Neural progenitor cell (in vitro differentiated cells): ENCODE results near the gene TNRC6C. TPM values are rescaled to one million over a fixed set of nuclear protein-coding genes. Genes with fewer than 3 reads are reported as not detected.
A peak's percentile ranks its signal among the peaks of the same experiment; 100 is the strongest.

Experiments
- DNase-seq: peaks from one replicate; pipeline ENCODE4 v3.0.0-alpha.2; 2016; ENCODE audit warnings: low spot score
- H2AFZ ChIP-seq: fragments of 200-600 bp; sonication (generic); replicated peaks from 2 replicates; pipeline ENCODE4 v1.6.1; 2016; ENCODE audit warnings: antibody characterized with exemption
- H3F3A ChIP-seq: fragments of 200-600 bp; sonication (generic); 2 replicates; pipeline ENCODE4 v1.6.1; 2016; ENCODE audit warnings: antibody characterized with exemption, low read depth
- H3K27ac ChIP-seq: fragments of 200-600 bp; sonication (generic); 2 replicates; pipeline ENCODE4 v1.5.1; 2016; ENCODE audit warnings: mild to moderate bottlenecking
- H3K27me3 ChIP-seq: fragments of 200-600 bp; sonication (generic); 2 replicates; pipeline ENCODE4 v1.6.1; 2016; ENCODE audit warnings: mild to moderate bottlenecking, moderate library complexity
- H3K36me3 ChIP-seq: fragments of 200-600 bp; sonication (generic); 2 replicates; pipeline ENCODE4 v1.5.1; 2016
- H3K4me1 ChIP-seq: fragments of 200-600 bp; sonication (generic); 2 replicates; pipeline ENCODE4 v1.6.1; 2016; ENCODE audit warnings: mixed run types
- H3K4me2 ChIP-seq: fragments of 200-600 bp; sonication (generic); 2 replicates; pipeline ENCODE4 v1.6.1; 2016
- H3K4me3 ChIP-seq: fragments of 200-600 bp; sonication (generic); 2 replicates; pipeline ENCODE4 v1.5.1; 2016
- H3K79me2 ChIP-seq: fragments of 200-600 bp; sonication (generic); 2 replicates; pipeline ENCODE4 v1.6.1; 2016; ENCODE audit warnings: low read depth
- H3K9ac ChIP-seq: fragments of 200-600 bp; sonication (generic); 2 replicates; pipeline ENCODE4 v1.6.1; 2016
- H3K9me3 ChIP-seq: fragments of 200-600 bp; sonication (generic); 2 replicates; pipeline ENCODE4 v1.5.1; 2016; ENCODE audit warnings: low read depth
- H4K20me1 ChIP-seq: fragments of 200-600 bp; sonication (generic); 2 replicates; pipeline ENCODE4 v1.6.1; 2016; ENCODE audit warnings: low read depth
- H3K27ac Mint-ChIP-seq: 3 replicates; pipeline ENCODE4 v1.8.0; 2021; ENCODE audit warnings: mixed read lengths
- H3K27me3 Mint-ChIP-seq: 2 replicates; pipeline ENCODE4 v1.8.0; 2022; ENCODE audit warnings: low read depth, mild to moderate bottlenecking, inconsistent platforms, moderate library complexity, mixed read lengths; ENCODE audit not compliant: insufficient read depth
- H3K36me3 Mint-ChIP-seq: 3 replicates; pipeline ENCODE4 v1.8.0; 2021; ENCODE audit warnings: mixed read lengths
- H3K4me1 Mint-ChIP-seq: 3 replicates; pipeline ENCODE4 v1.8.0; 2021; ENCODE audit warnings: mixed read lengths
- H3K4me3 Mint-ChIP-seq: 3 replicates; pipeline ENCODE4 v1.8.0; 2021; ENCODE audit warnings: mild to moderate bottlenecking, moderate library complexity, mixed read lengths
- H3K9me3 Mint-ChIP-seq: 3 replicates; pipeline ENCODE4 v1.8.0; 2020; ENCODE audit warnings: mixed read lengths
- EZH2 ChIP-seq: fragments of 200-600 bp; sonication (generic); IDR thresholded peaks from 2 replicates; pipeline ENCODE4 v1.6.1; 2017; ENCODE audit warnings: antibody characterized with exemption, mild to moderate bottlenecking, moderate library complexity
- EZH2phosphoT487 ChIP-seq: fragments of 200-600 bp; sonication (generic); IDR thresholded peaks from 2 replicates; pipeline ENCODE4 v1.6.1; 2017; ENCODE audit warnings: antibody characterized with exemption
- total RNA-seq: library from RNA; depleted of rRNA; stranded (reverse); fragments of >200 nt; gene quantifications from 2 replicates; pipeline ENCODE4 v1.2.3, GENCODE V29; 2015; ENCODE audit warnings: low replicate concordance
- TF ChIP-seq, protein P1 (sequence below): fragments of 200-600 bp; sonication (generic); IDR thresholded peaks from 2 replicates; pipeline ENCODE4 v1.5.1; 2017; ENCODE audit warnings: antibody characterized with exemption, mild to moderate bottlenecking

The TNRC6C gene
- total RNA-seq, 1 donor from 2014 or later = 14.9 TPM

GRCh38 chr17:77958716-77959125 lies 218 bp downstream of the TNRC6C start:
- H3K9me3 ChIP-seq = no peaks in the 10 kb centered on the region
- no peak overlapping the region for H3K27ac Mint-ChIP-seq
- H2AFZ ChIP-seq = no peak overlapping the region
- H3K9ac ChIP-seq = no peak overlapping the region
- no peaks in the 10 kb centered on the region for H3K36me3 ChIP-seq
- TF ChIP-seq EZH2 (no peak), EZH2phosphoT487 (no peak)
- TF ChIP-seq, protein P1, sequence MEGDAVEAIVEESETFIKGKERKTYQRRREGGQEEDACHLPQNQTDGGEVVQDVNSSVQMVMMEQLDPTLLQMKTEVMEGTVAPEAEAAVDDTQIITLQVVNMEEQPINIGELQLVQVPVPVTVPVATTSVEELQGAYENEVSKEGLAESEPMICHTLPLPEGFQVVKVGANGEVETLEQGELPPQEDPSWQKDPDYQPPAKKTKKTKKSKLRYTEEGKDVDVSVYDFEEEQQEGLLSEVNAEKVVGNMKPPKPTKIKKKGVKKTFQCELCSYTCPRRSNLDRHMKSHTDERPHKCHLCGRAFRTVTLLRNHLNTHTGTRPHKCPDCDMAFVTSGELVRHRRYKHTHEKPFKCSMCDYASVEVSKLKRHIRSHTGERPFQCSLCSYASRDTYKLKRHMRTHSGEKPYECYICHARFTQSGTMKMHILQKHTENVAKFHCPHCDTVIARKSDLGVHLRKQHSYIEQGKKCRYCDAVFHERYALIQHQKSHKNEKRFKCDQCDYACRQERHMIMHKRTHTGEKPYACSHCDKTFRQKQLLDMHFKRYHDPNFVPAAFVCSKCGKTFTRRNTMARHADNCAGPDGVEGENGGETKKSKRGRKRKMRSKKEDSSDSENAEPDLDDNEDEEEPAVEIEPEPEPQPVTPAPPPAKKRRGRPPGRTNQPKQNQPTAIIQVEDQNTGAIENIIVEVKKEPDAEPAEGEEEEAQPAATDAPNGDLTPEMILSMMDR = no peak
- peaks cover 35% of the 10 kb centered on the region for H3K4me1 Mint-ChIP-seq
- peaks cover 16% of the 10 kb centered on the region for H3K27me3 Mint-ChIP-seq
- peaks cover 27% of the 10 kb centered on the region for H3K4me1 ChIP-seq
- H3K79me2 ChIP-seq = peaks cover 46% of the 10 kb centered on the region
- H3K27ac ChIP-seq = no peak overlapping the region
- H3K36me3 Mint-ChIP-seq = no peaks in the 10 kb centered on the region
- no peaks in the 10 kb centered on the region for H3K9me3 Mint-ChIP-seq
- H3K4me2 ChIP-seq = no peak overlapping the region
- peaks cover 40% of the 10 kb centered on the region for H4K20me1 ChIP-seq
- H3F3A ChIP-seq = peaks cover 10% of the 10 kb centered on the region
- H3K4me3 ChIP-seq = peak overlapping the region; percentile 75
- DNase-seq = no peak
- peak overlapping the region; percentile 93 for H3K4me3 Mint-ChIP-seq
- H3K27me3 ChIP-seq = peaks cover 43% of the 10 kb centered on the region

- H3K9ac ChIP-seq = peak overlapping the region; percentile 42
- no peak for TF ChIP-seq EZH2phosphoT487
- TF ChIP-seq EZH2 = no peak
- TF ChIP-seq, protein P1 = no peak
- H2AFZ ChIP-seq = no peak overlapping the region
- H3K27me3 Mint-ChIP-seq = peaks cover 14% of the 10 kb centered on the region
- H3K27ac ChIP-seq = no peak overlapping the region
- peaks cover 10% of the 10 kb centered on the region for H3F3A ChIP-seq
- peak overlapping the region; percentile 91 for H3K4me2 ChIP-seq
- H3K4me1 Mint-ChIP-seq = peaks cover 40% of the 10 kb centered on the region
- H4K20me1 ChIP-seq = peaks cover 46% of the 10 kb centered on the region
- peak overlapping the region; percentile 93 for H3K4me3 ChIP-seq
- DNase-seq = peak; percentile 63
- H3K27me3 ChIP-seq = peaks cover 42% of the 10 kb centered on the region
- peak overlapping the region; percentile 98 for H3K4me3 Mint-ChIP-seq
- H3K36me3 Mint-ChIP-seq = no peaks in the 10 kb centered on the region
- no peaks in the 10 kb centered on the region for H3K9me3 ChIP-seq
- H3K27ac Mint-ChIP-seq = peak overlapping the region; percentile 44
- H3K4me1 ChIP-seq = peaks cover 33% of the 10 kb centered on the region
- no peaks in the 10 kb centered on the region for H3K9me3 Mint-ChIP-seq
- H3K79me2 ChIP-seq = peaks cover 52% of the 10 kb centered on the region
- no peaks in the 10 kb centered on the region for H3K36me3 ChIP-seq
Measured at GRCh38 chr17:77959126-77959925, 823 bp downstream of the TNRC6C start.

GRCh38 chr17:77959926-77960521 lies 1.5 kb downstream of the TNRC6C start:
- H3F3A ChIP-seq = peaks cover 10% of the 10 kb centered on the region
- peaks cover 53% of the 10 kb centered on the region for H4K20me1 ChIP-seq
- H3K27me3 ChIP-seq = peaks cover 35% of the 10 kb centered on the region
- no peaks in the 10 kb centered on the region for H3K36me3 ChIP-seq
- TF ChIP-seq EZH2phosphoT487 (no peak), EZH2 (peak; percentile 27)
- H3K79me2 ChIP-seq = peaks cover 59% of the 10 kb centered on the region
- Mint-ChIP-seq H3K27me3 (peaks cover 14% of the 10 kb centered on the region), H3K4me1 (peaks cover 45% of the 10 kb centered on the region), H3K9me3 (no peaks in the 10 kb centered on the region), H3K36me3 (no peaks in the 10 kb centered on the region), H3K4me3 (peak overlapping the region; percentile 98), H3K27ac (peak overlapping the region; percentile 44)
- H3K4me2 ChIP-seq = peak overlapping the region; percentile 91
- no peak overlapping the region for H3K27ac ChIP-seq
- no peak overlapping the region for H3K9ac ChIP-seq
- H3K4me1 ChIP-seq = peaks cover 40% of the 10 kb centered on the region
- peak; percentile 53 for DNase-seq
- no peak overlapping the region for H2AFZ ChIP-seq
- peak overlapping the region; percentile 93 for H3K4me3 ChIP-seq
- no peaks in the 10 kb centered on the region for H3K9me3 ChIP-seq

DNA sequence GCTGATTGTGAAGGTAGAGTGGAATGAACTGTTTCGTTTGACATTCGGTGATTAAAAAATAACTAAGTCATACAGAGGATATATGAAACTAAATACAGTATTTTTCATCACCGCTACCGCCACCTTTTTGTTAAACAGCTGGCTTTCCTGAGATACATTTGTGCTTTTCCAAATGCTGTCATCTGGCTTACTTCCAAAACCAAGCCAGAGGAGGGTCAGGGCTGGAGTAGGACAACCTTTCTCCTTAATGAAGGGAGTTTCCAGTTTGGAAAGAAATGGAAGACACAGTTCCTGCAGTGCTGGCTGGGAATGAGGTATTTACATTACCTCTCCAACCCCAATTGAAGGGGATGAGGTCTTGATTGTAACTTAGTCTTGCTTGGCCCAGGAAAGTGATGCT lies 3.2 kb downstream of the TNRC6C start:
- H3K4me3 ChIP-seq = no peak overlapping the region
- no peak overlapping the region for H2AFZ ChIP-seq
- H3K9me3 Mint-ChIP-seq = no peaks in the 10 kb centered on the region
- H4K20me1 ChIP-seq = peaks cover 71% of the 10 kb centered on the region
- H3K9ac ChIP-seq = no peak overlapping the region
- TF ChIP-seq EZH2 = no peak
- TF ChIP-seq, protein P1 = no peak
- TF ChIP-seq EZH2phosphoT487 = no peak
- H3K9me3 ChIP-seq = no peaks in the 10 kb centered on the region
- no peaks in the 10 kb centered on the region for H3K36me3 Mint-ChIP-seq
- H3K36me3 ChIP-seq = no peaks in the 10 kb centered on the region
- H3K4me2 ChIP-seq = peak overlapping the region; percentile 57
- no peak overlapping the region for H3K27ac ChIP-seq
- H3K79me2 ChIP-seq = peaks cover 76% of the 10 kb centered on the region
- no peak overlapping the region for H3K4me3 Mint-ChIP-seq
- H3K27me3 ChIP-seq = peaks cover 17% of the 10 kb centered on the region
- H3K27me3 Mint-ChIP-seq = peaks cover 10% of the 10 kb centered on the region
- no peak overlapping the region for H3K27ac Mint-ChIP-seq
- H3F3A ChIP-seq = peaks cover 10% of the 10 kb centered on the region
- H3K4me1 Mint-ChIP-seq = peaks cover 59% of the 10 kb centered on the region
- DNase-seq = no peak
- H3K4me1 ChIP-seq = peaks cover 47% of the 10 kb centered on the region
